ENCODE results near the gene SLC28A2. TPM values are rescaled to one million over a fixed set of nuclear protein-coding genes. Genes with fewer than 3 reads are reported as not detected.
"Not testable (repeated sequence)": the region's sequence is repeated elsewhere in the genome, so short reads cannot be mapped to it uniquely, and the experiment has no call there.

Gene SLC28A2
- total and polyA plus RNA-seq, 8 donors, result 0.06 to 48.8 (median 1.8) TPM; not detected in 1

GRCh38 chr15:45287390-45287956 is 35.4 kb downstream of the SLC28A2 start:
- no peak for DNase-seq
- Histone ChIP-seq H3K36me3 (no peaks in the 10 kb centered on the region), H3K27ac (no peak overlapping the region), H3K4me1 (no peaks in the 10 kb centered on the region), H3K4me3 (no peak overlapping the region), H3K9me3 (no peaks in the 10 kb centered on the region), H3K27me3 (no peaks in the 10 kb centered on the region)
- 80 to 98% (median 90%) methylated on average over 2 of the region's 2 CpGs for whole genome bisulfite sequencing, 5 donors
- intact Hi-C loops (cut with DNase I; ENCODE audit: low total_unique reads), result no loop called here
- TF ChIP-seq EP300 (IDR thresholded peaks at IDR 0.05), result no peak
- no peak for TF ChIP-seq POLR2AphosphoS5 (IDR thresholded peaks at IDR 0.05)
- no peak for TF ChIP-seq POLR2A (IDR thresholded peaks at IDR 0.05)
- TF ChIP-seq CTCF (IDR thresholded peaks at IDR 0.05), result no peak

DNA sequence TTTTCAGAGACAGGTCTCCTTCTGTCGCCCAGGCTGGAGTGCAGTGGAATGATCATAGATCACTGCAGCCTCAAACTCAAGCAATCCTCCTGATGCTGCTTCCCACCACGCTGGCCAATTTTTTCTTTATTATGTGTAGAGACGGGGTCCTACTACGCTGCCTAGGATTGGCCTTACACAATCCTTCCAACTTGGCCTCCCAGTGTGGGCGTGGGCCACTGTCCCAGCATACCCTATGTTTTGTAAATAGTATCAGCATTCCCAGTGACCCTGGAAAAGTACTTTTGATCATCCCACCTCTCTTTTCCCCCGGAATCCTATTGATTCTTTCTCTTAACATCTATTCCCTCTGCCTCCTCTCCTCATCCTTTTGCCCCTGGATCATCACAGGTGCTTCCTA is 36.9 kb downstream of the SLC28A2 start:
- Histone ChIP-seq H3K27me3 (no peaks in the 10 kb centered on the region), H3K9me3 (no peaks in the 10 kb centered on the region), H3K4me1 (no peaks in the 10 kb centered on the region), H3K4me3 (no peak overlapping the region), H3K36me3 (no peaks in the 10 kb centered on the region), H3K27ac (no peak overlapping the region)
- TF ChIP-seq EP300 (IDR thresholded peaks at IDR 0.05), result no peak
- no peak for TF ChIP-seq POLR2AphosphoS5 (IDR thresholded peaks at IDR 0.05)
- TF ChIP-seq POLR2A (IDR thresholded peaks at IDR 0.05), result no peak
- no peak for TF ChIP-seq CTCF (IDR thresholded peaks at IDR 0.05)
- intact Hi-C loops (cut with DNase I; ENCODE audit: low total_unique reads), result no loop called here
- 71 to 81% (median 78%) methylated on average over 6 of the region's 6 CpGs for WGBS, 5 donors
- DNase-seq, result no peak

GRCh38 chr15:45291822-45292582 is 40.0 kb downstream of the SLC28A2 start:
- 80 to 84% (median 82%) methylated on average over 7 to 9 of the region's 9 CpGs for WGBS, 5 donors
- intact Hi-C loops (cut with DNase I; ENCODE audit: low total_unique reads), result no loop called here
- Histone ChIP-seq H3K36me3 (no peaks in the 10 kb centered on the region), H3K27ac (no peak overlapping the region), H3K9me3 (no peaks in the 10 kb centered on the region), H3K4me3 (no peak overlapping the region), H3K4me1 (no peaks in the 10 kb centered on the region), H3K27me3 (no peaks in the 10 kb centered on the region)
- TF ChIP-seq POLR2A (IDR thresholded peaks at IDR 0.05) (no peak), POLR2AphosphoS5 (IDR thresholded peaks at IDR 0.05) (no peak)
- no peak for DNase-seq

- H3K36me3 ChIP-seq; H3K4me1 ChIP-seq; DNase-seq; H3K27me3 ChIP-seq; intact Hi-C loops (cut with DNase I; ENCODE audit: low total_unique reads); H3K27ac ChIP-seq; H3K4me3 ChIP-seq: not testable (repeated sequence)
- H3K9me3 ChIP-seq, result peaks cover 0 to 12% (median 11%) of the 10 kb centered on the region in 4 donors
- WGBS, 5 donors, result 94 to 98% (median 97%) methylated on average over 9 to 21 of the region's 27 CpGs
Observed at GRCh38 chr15:45293326-45293725, 41.3 kb downstream of the SLC28A2 start.

- H3K36me3 ChIP-seq; H3K27me3 ChIP-seq; H3K4me3 ChIP-seq; H3K4me1 ChIP-seq; H3K27ac ChIP-seq; DNase-seq; intact Hi-C loops (cut with DNase I; ENCODE audit: low total_unique reads): not testable (repeated sequence)
- 87 to 100% (median 93%) methylated on average over 2 of the region's 2 CpGs for WGBS, 5 donors
- H3K9me3 ChIP-seq, result peaks cover 0 to 15% (median 12%) of the 10 kb centered on the region in 4 donors
Observed at GRCh38 chr15:45298964-45299378, 46.9 kb downstream of the SLC28A2 start.

- no peak overlapping the region for H3K4me3 ChIP-seq
- H3K9me3 ChIP-seq, result no peaks in the 10 kb centered on the region
- no peaks in the 10 kb centered on the region for H3K36me3 ChIP-seq
- no peak for TF ChIP-seq POLR2A (IDR thresholded peaks at IDR 0.05)
- no peak for TF ChIP-seq CTCF (IDR thresholded peaks at IDR 0.05)
- no peak for TF ChIP-seq EP300 (IDR thresholded peaks at IDR 0.05)
- no peak for TF ChIP-seq POLR2AphosphoS5 (IDR thresholded peaks at IDR 0.05)
- H3K27me3 ChIP-seq, result no peaks in the 10 kb centered on the region
- peaks cover 0 to 7% (median 3%) of the 10 kb centered on the region in 4 donors for H3K4me1 ChIP-seq
- no peak overlapping the region for H3K27ac ChIP-seq
- intact Hi-C loops (cut with DNase I; ENCODE audit: low total_unique reads), result loop anchor here (10.0 kb wide), 1 partner anchor 90 kb away; no protein-coding TSS in a partner anchor
- DNase-seq, result no peak
- WGBS, 5 donors, result 83 to 92% (median 89%) methylated on average over 3 of the region's 3 CpGs
Observed at GRCh38 chr15:45304711-45305110, 52.7 kb downstream of the SLC28A2 start.

All from stomach (tissue), 9 donors.